SU-DHL-6 (cell line): Measurements from ENCODE around the gene CEP164.

Experiments
- H2AFZ ChIP-seq: fragments of 200-600 bp; sonication (generic); 2 replicates; pipeline ENCODE4 v1.6.1; 2014; ENCODE audit warnings: low read depth, mild to moderate bottlenecking, moderate library complexity, mixed read lengths, antibody characterized with exemption, low read length; ENCODE audit not compliant: severe bottlenecking
- H3F3A ChIP-seq: fragments of 200-600 bp; shearing (Covaris generic); 2 replicates; pipeline ENCODE4 v1.6.0; 2016; ENCODE audit warnings: antibody characterized with exemption, mild to moderate bottlenecking; ENCODE audit not compliant: insufficient read depth
- H3K27ac ChIP-seq: fragments of 200-600 bp; sonication (generic); 2 replicates; pipeline ENCODE4 v1.5.1; 2016; ENCODE audit warnings: low read depth, mild to moderate bottlenecking, low read length, moderate library complexity, mixed read lengths
- H3K27me3 ChIP-seq: fragments of 200-600 bp; sonication (generic), shearing (Covaris generic); 2 replicates; pipeline ENCODE4 v1.6.0; 2014; ENCODE audit warnings: mild to moderate bottlenecking, low read length
- H3K36me3 ChIP-seq: fragments of 200-600 bp; sonication (generic); 2 replicates; pipeline ENCODE4 v1.6.1; 2014; ENCODE audit warnings: mild to moderate bottlenecking, low read length, mixed read lengths
- H3K4me2 ChIP-seq: fragments of 300-600, 200-600 bp; shearing (Covaris generic), sonication (generic); 2 replicates; pipeline ENCODE4 v1.6.0; 2014; ENCODE audit warnings: low read length, low read depth, mild to moderate bottlenecking; ENCODE audit not compliant: poor library complexity, severe bottlenecking
- H3K4me3 ChIP-seq: fragments of 200-600 bp; sonication (generic); 2 replicates; pipeline ENCODE4 v1.5.1; 2014; ENCODE audit warnings: antibody characterized with exemption, low read length, mild to moderate bottlenecking, mixed read lengths; ENCODE audit not compliant: insufficient read depth, poor library complexity, severe bottlenecking
- H3K79me2 ChIP-seq: fragments of 200-600 bp; sonication (generic); 2 replicates; pipeline ENCODE4 v1.6.1; 2014; ENCODE audit warnings: mild to moderate bottlenecking, low read length, moderate library complexity; ENCODE audit not compliant: insufficient read depth
- H3K9ac ChIP-seq: fragments of 200-600 bp; sonication (generic); 2 replicates; pipeline ENCODE4 v1.7.0; 2014; ENCODE audit warnings: mild to moderate bottlenecking, low read length
- H3K9me2 ChIP-seq: fragments of 200-600 bp; sonication (generic); replicated peaks from 2 replicates; pipeline ENCODE4 v1.6.1; 2014; ENCODE audit warnings: low read length; ENCODE audit not compliant: insufficient read depth
- H3K9me3 ChIP-seq: fragments of 200-600 bp; sonication (generic); 2 replicates; pipeline ENCODE4 v1.6.1; 2014; ENCODE audit warnings: low read length, mixed read lengths; ENCODE audit not compliant: insufficient read depth
- H4K20me1 ChIP-seq: fragments of 200-600 bp; sonication (generic); 2 replicates; pipeline ENCODE4 v1.6.1; 2014; ENCODE audit warnings: low read depth, mild to moderate bottlenecking, antibody characterized with exemption, low read length, moderate library complexity, mixed read lengths
- CTCF ChIP-seq: fragments of 200-600 bp; sonication (generic); IDR thresholded peaks from one replicate; pipeline ENCODE4 v1.5.1; 2017; ENCODE audit warnings: antibody characterized with exemption, mild to moderate bottlenecking, low read length, moderate library complexity; ENCODE audit not compliant: insufficient read depth, poor library complexity, severe bottlenecking
- EZH2phosphoT487 ChIP-seq: fragments of 200-600 bp; sonication (generic), shearing (Covaris generic); conservative IDR thresholded peaks from 2 replicates; pipeline ENCODE4 v1.6.1; 2018; ENCODE audit warnings: mild to moderate bottlenecking, antibody characterized with exemption, low read length, moderate library complexity, mixed read lengths

The CEP164 gene

GRCh38 chr11:117408356-117408755 is 80.7 kb downstream of the CEP164 start:
- no peaks in the 10 kb centered on the region; the same call in 1 of the 2 replicates for H3K36me3 ChIP-seq
- H3F3A ChIP-seq = no peaks in the 10 kb centered on the region
- H3K9ac ChIP-seq = no peak overlapping the region
- TF ChIP-seq CTCF = no peak
- TF ChIP-seq EZH2phosphoT487 = no peak
- H3K4me3 ChIP-seq = no peak overlapping the region
- no peaks in the 10 kb centered on the region for H3K79me2 ChIP-seq
- no peak overlapping the region for H3K27ac ChIP-seq
- H4K20me1 ChIP-seq = no peaks in the 10 kb centered on the region
- H3K4me2 ChIP-seq = no peak overlapping the region
- no peaks in the 10 kb centered on the region for H3K9me3 ChIP-seq
- H2AFZ ChIP-seq = no peak overlapping the region
- no peaks in the 10 kb centered on the region for H3K9me2 ChIP-seq
- H3K27me3 ChIP-seq = no peaks in the 10 kb centered on the region

GRCh38 chr11:117409511-117409910 is 81.9 kb downstream of the CEP164 start:
- Histone ChIP-seq H3K9me2 (no peaks in the 10 kb centered on the region), H3K9ac (no peak overlapping the region), H3K27me3 (no peaks in the 10 kb centered on the region), H3K27ac (no peak overlapping the region), H3K4me3 (no peak overlapping the region), H4K20me1 (no peaks in the 10 kb centered on the region), H3K79me2 (no peaks in the 10 kb centered on the region), H3K36me3 (no peaks in the 10 kb centered on the region; the same call in 1 of the 2 replicates), H2AFZ (no peak overlapping the region), H3K4me2 (no peak overlapping the region), H3F3A (no peaks in the 10 kb centered on the region), H3K9me3 (no peaks in the 10 kb centered on the region)
- TF ChIP-seq EZH2phosphoT487 (no peak), CTCF (no peak)

GRCh38 chr11:117410238-117410637 is 82.6 kb downstream of the CEP164 start:
- TF ChIP-seq CTCF (no peak), EZH2phosphoT487 (no peak)
- no peak overlapping the region for H2AFZ ChIP-seq
- no peaks in the 10 kb centered on the region for H3K9me3 ChIP-seq
- H3F3A ChIP-seq = no peaks in the 10 kb centered on the region
- H3K4me3 ChIP-seq = no peak overlapping the region
- H3K27ac ChIP-seq = no peak overlapping the region
- no peaks in the 10 kb centered on the region for H3K27me3 ChIP-seq
- no peaks in the 10 kb centered on the region for H4K20me1 ChIP-seq
- H3K9me2 ChIP-seq = no peaks in the 10 kb centered on the region
- H3K36me3 ChIP-seq = no peaks in the 10 kb centered on the region; the same call in 1 of the 2 replicates
- H3K79me2 ChIP-seq = no peaks in the 10 kb centered on the region
- no peak overlapping the region for H3K9ac ChIP-seq
- H3K4me2 ChIP-seq = no peak overlapping the region
